NT2/D1 (cell line): ENCODE measurements around the gene BHLHE23.

Experiments
- DNase-seq: peaks from one replicate; pipeline ENCODE4 v3.0.0-alpha.2; 2011; ENCODE audit warnings: low read depth, low spot score
- H3K27me3 ChIP-seq: 2 replicates; pipeline ENCODE4 v1.6.0; 2011; ENCODE audit warnings: mild to moderate bottlenecking; ENCODE audit not compliant: insufficient read length, insufficient read depth
- H3K36me3 ChIP-seq: 2 replicates; pipeline ENCODE4 v1.6.1; 2011; ENCODE audit warnings: mild to moderate bottlenecking, low read length, mixed read lengths; ENCODE audit not compliant: insufficient read depth, insufficient read length
- H3K4me1 ChIP-seq: 2 replicates; pipeline ENCODE4 v1.5.1; 2011; ENCODE audit not compliant: insufficient read depth, insufficient read length
- H3K4me3 ChIP-seq: 2 replicates; pipeline ENCODE4 v1.5.1; 2011; ENCODE audit warnings: low read depth; ENCODE audit not compliant: insufficient read length
- H3K9ac ChIP-seq: 2 replicates; pipeline ENCODE4 v1.6.0; 2011; ENCODE audit warnings: low read depth; ENCODE audit not compliant: insufficient read length
- H3K9me3 ChIP-seq: 2 replicates; pipeline ENCODE4 v1.5.1; 2011; ENCODE audit warnings: mild to moderate bottlenecking, low read length; ENCODE audit not compliant: insufficient read depth
- SUZ12 ChIP-seq: IDR thresholded peaks from 2 replicates; pipeline ENCODE4 v1.6.1; 2011; ENCODE audit not compliant: insufficient read length, insufficient read depth; ENCODE audit errors: extremely low read depth
- YY1 ChIP-seq: IDR thresholded peaks from 2 replicates; pipeline ENCODE4 v1.6.1; 2011; ENCODE audit not compliant: insufficient read length, insufficient read depth
- ZNF274 ChIP-seq: IDR thresholded peaks from 2 replicates; pipeline ENCODE4 v1.6.1; 2011; ENCODE audit warnings: mild to moderate bottlenecking, low read depth, low read length

Gene BHLHE23

GRCh38 chr20:63027221-63027921 is 20.6 kb upstream of the BHLHE23 start:
- Histone ChIP-seq H3K9me3 (no peaks in the 10 kb centered on the region), H3K4me1 (peaks cover 17% of the 10 kb centered on the region), H3K36me3 (no peaks in the 10 kb centered on the region), H3K9ac (no peak overlapping the region), H3K4me3 (no peak overlapping the region), H3K27me3 (no peaks in the 10 kb centered on the region)
- DNase-seq, result no peak
- TF ChIP-seq YY1 (no peak), SUZ12 (no peak), ZNF274 (no peak)

- Histone ChIP-seq H3K36me3 (no peaks in the 10 kb centered on the region), H3K9ac (peak overlapping the region; percentile 21), H3K9me3 (no peaks in the 10 kb centered on the region), H3K4me1 (peaks cover 12% of the 10 kb centered on the region), H3K4me3 (no peak overlapping the region), H3K27me3 (no peaks in the 10 kb centered on the region)
- no peak for DNase-seq
- TF ChIP-seq YY1, result no peak
- TF ChIP-seq SUZ12, result no peak
Measured at GRCh38 chr20:63026582-63027165, 19.9 kb upstream of the BHLHE23 start.

GRCh38 chr20:63025534-63026331 is 19.0 kb upstream of the BHLHE23 start:
- H3K36me3 ChIP-seq, result no peaks in the 10 kb centered on the region
- TF ChIP-seq SUZ12, result no peak
- TF ChIP-seq YY1, result no peak
- TF ChIP-seq ZNF274, result no peak
- no peak for DNase-seq
- H3K27me3 ChIP-seq, result no peaks in the 10 kb centered on the region
- peaks cover 12% of the 10 kb centered on the region for H3K4me1 ChIP-seq
- H3K4me3 ChIP-seq, result no peak overlapping the region
- peaks cover 1% of the 10 kb centered on the region; the same call in 1 of the 2 replicates for H3K9me3 ChIP-seq
- no peak overlapping the region for H3K9ac ChIP-seq

- TF ChIP-seq YY1 (no peak), ZNF274 (no peak), SUZ12 (no peak)
- H3K4me3 ChIP-seq, result no peak overlapping the region
- H3K27me3 ChIP-seq, result no peaks in the 10 kb centered on the region
- H3K36me3 ChIP-seq, result no peaks in the 10 kb centered on the region
- no peak for DNase-seq
- H3K9ac ChIP-seq, result no peak overlapping the region
- H3K4me1 ChIP-seq, result peaks cover 8% of the 10 kb centered on the region
- peaks cover 9% of the 10 kb centered on the region; the same call in 1 of the 2 replicates for H3K9me3 ChIP-seq
Measured at GRCh38 chr20:63024573-63025392, 18.0 kb upstream of the BHLHE23 start.

GRCh38 chr20:63023936-63024571 is 17.3 kb upstream of the BHLHE23 start:
- H3K27me3 ChIP-seq, result no peaks in the 10 kb centered on the region
- no peaks in the 10 kb centered on the region for H3K36me3 ChIP-seq
- H3K9me3 ChIP-seq, result peaks cover 9% of the 10 kb centered on the region; the same call in 1 of the 2 replicates
- H3K9ac ChIP-seq, result no peak overlapping the region
- DNase-seq, result no peak
- no peak for TF ChIP-seq ZNF274
- TF ChIP-seq SUZ12, result no peak
- TF ChIP-seq YY1, result no peak
- peaks cover 5% of the 10 kb centered on the region for H3K4me1 ChIP-seq
- H3K4me3 ChIP-seq, result no peak overlapping the region

- Histone ChIP-seq H3K27me3 (no peaks in the 10 kb centered on the region), H3K9ac (no peak overlapping the region), H3K4me3 (no peak overlapping the region), H3K9me3 (peaks cover 9% of the 10 kb centered on the region; the same call in 1 of the 2 replicates), H3K36me3 (no peaks in the 10 kb centered on the region), H3K4me1 (peaks cover 5% of the 10 kb centered on the region)
- TF ChIP-seq YY1 (no peak), ZNF274 (no peak), SUZ12 (no peak)
- no peak for DNase-seq
Measured at GRCh38 chr20:63023071-63023935, 16.5 kb upstream of the BHLHE23 start.
